GM12878 (cell line): ENCODE data around the gene STKLD1. TPM values are rescaled to one million over a fixed set of nuclear protein-coding genes. Genes with fewer than 3 reads are reported as not detected.

Experiments used
- ATAC-seq: fragments of 200-7000 bp; cut with Tn5 transposase; 3 replicates; pipeline ENCODE4 v1.9.1; 2020; ENCODE audit warnings: mild to moderate bottlenecking, moderate library complexity
- BruUV-seq: library from RNA; stranded (reverse); fragments of 400-500 nt; replicated peaks from 2 replicates; lab custom pipeline; 2021; lab: Mats Ljungman, UMichigan
- CTCF ChIA-PET: fragments of 300-600 bp; sonication (Branson Sonifier 250); formaldehyde crosslinking; extraction: SDS; loops from one replicate; lab custom pipeline; 2021; ENCODE audit warnings: inconsistent platforms; lab: Yijun Ruan, JAX
- POLR2A ChIA-PET: fragments of 350-600 bp; formaldehyde crosslinking; extraction: SDS; loops from one replicate; lab custom pipeline; 2021; ENCODE audit warnings: inconsistent platforms; lab: Charles Lee
- RAD21 ChIA-PET: fragments of 300-600 bp; sonication (Branson Sonifier 250); formaldehyde crosslinking; loops from one replicate; lab custom pipeline; 2023; ENCODE audit warnings: antibody characterized with exemption; ENCODE audit not compliant: unreplicated experiment; lab: Charles Lee
- SMC1A ChIA-PET: fragments of 300-600 bp; sonication (Branson Sonifier 250); formaldehyde crosslinking; loops from one replicate; lab custom pipeline; 2023; ENCODE audit not compliant: unreplicated experiment, uncharacterized antibody; lab: Charles Lee
- DNase-seq: peaks from one replicate; pipeline ENCODE4 v3.0.0-alpha.2; 2011; ENCODE audit warnings: low read depth, low spot score
- FAIRE-seq: peaks from 3 replicates; lab custom pipeline; 2011; peaks lifted over from hg19 to GRCh38; lab: Jason Lieb, UNC
- H2AFZ ChIP-seq: 2 replicates; pipeline ENCODE4 v1.6.0; 2011; ENCODE audit warnings: low read depth, low read length, control low read depth; ENCODE audit not compliant: control insufficient read depth
- H3K27ac ChIP-seq: 2 replicates; pipeline ENCODE4 v1.5.1; 2011; ENCODE audit warnings: control low read depth; ENCODE audit not compliant: control insufficient read depth, insufficient read depth
- H3K27me3 ChIP-seq, 2 experiments: replicated peaks in 1 of 2; 2 replicates each; pipeline versions ENCODE4 v1.6.0 to v1.6.1; 2011; ENCODE audit warnings: low read length in 1 of 2; ENCODE audit not compliant: control insufficient read depth in 2 of 2, insufficient read depth in 2 of 2
- H3K36me3 ChIP-seq, 2 experiments: 2 replicates each; pipeline ENCODE4 v1.5.1; 2011; ENCODE audit warnings: low read length in 1 of 2; ENCODE audit not compliant: control insufficient read depth in 2 of 2, insufficient read depth in 2 of 2
- H3K4me1 ChIP-seq: 2 replicates; pipeline ENCODE4 v1.6.1; 2011; ENCODE audit warnings: mild to moderate bottlenecking, low read length, moderate library complexity, mixed read lengths; ENCODE audit not compliant: control insufficient read depth, insufficient read depth
- H3K4me2 ChIP-seq: 2 replicates; pipeline ENCODE4 v1.6.0; 2011; ENCODE audit warnings: control low read depth; ENCODE audit not compliant: control insufficient read depth, insufficient read depth
- H3K4me3 ChIP-seq: fragments of 200-600 bp; sonication (generic); 2 replicates; pipeline ENCODE4 v1.5.1; 2016
- H3K79me2 ChIP-seq: 2 replicates; pipeline ENCODE4 v1.6.0; 2011; ENCODE audit warnings: low read length; ENCODE audit not compliant: control insufficient read depth, insufficient read depth
- H3K9ac ChIP-seq: 2 replicates; pipeline ENCODE4 v1.8.0; 2011; ENCODE audit warnings: low read length, control low read depth, mixed read lengths; ENCODE audit not compliant: control insufficient read depth, insufficient read depth
- H3K9me3 ChIP-seq: replicated peaks from 3 replicates; pipeline ENCODE4 v1.5.1; 2011; ENCODE audit warnings: mild to moderate bottlenecking, low read length; ENCODE audit not compliant: control insufficient read depth, insufficient read depth
- H4K20me1 ChIP-seq: 2 replicates; pipeline ENCODE4 v1.6.0; 2011; ENCODE audit not compliant: control insufficient read depth, insufficient read depth
- GABPA ChIP-seq: IDR thresholded peaks from 2 replicates; pipeline ENCODE4 v1.6.1; 2014; ENCODE audit warnings: antibody characterized with exemption, low read depth, mild to moderate bottlenecking, inconsistent platforms
- NFIC ChIP-seq: IDR thresholded peaks from 2 replicates; pipeline ENCODE4 v1.6.1; 2012; ENCODE audit warnings: low read depth, mild to moderate bottlenecking, inconsistent platforms, low read length, moderate library complexity
- POLR2A ChIP-seq: IDR thresholded peaks from 2 replicates; pipeline ENCODE4 v1.6.1; 2011; ENCODE audit warnings: low read depth, mild to moderate bottlenecking, low read length
- RAD21 ChIP-seq: IDR thresholded peaks from 2 replicates; pipeline ENCODE4 v1.6.1; 2011; ENCODE audit warnings: mild to moderate bottlenecking, low read depth, low read length, moderate library complexity; ENCODE audit not compliant: insufficient read depth
- SPI1 ChIP-seq: IDR thresholded peaks from 2 replicates; pipeline ENCODE4 v1.6.1; 2011; ENCODE audit warnings: low read depth, mild to moderate bottlenecking, low read length, moderate library complexity, borderline replicate concordance; ENCODE audit not compliant: insufficient read depth
- STAT1 ChIP-seq: fragments of 450-650 bp; conservative IDR thresholded peaks from 2 replicates; pipeline ENCODE4 v1.6.1; 2014; ENCODE audit warnings: antibody characterized with exemption, mild to moderate bottlenecking
- WGBS: methylation state at CpG from one replicate; pipeline ENCODE4 v1.1.6; 2016; ENCODE audit warnings: low lambda C conversion rate; ENCODE audit not compliant: insufficient replicate concordance, insufficient coverage; ENCODE audit errors: missing lambda C conversion rate; 5-methylcytosine and 5-hydroxymethylcytosine counted together
- in situ Hi-C: fragments of 300-500 bp; cut with MboI; formaldehyde crosslinking; loops from 9 replicates; pipeline ENCODE4 v1.14.3; 2018; ENCODE audit warnings: mixed read lengths
- intact Hi-C: fragments of 100-400 bp; cut with micrococcal nuclease; formaldehyde crosslinking; loops from one replicate; pipeline ENCODE4 v1.14.2; 2022; ENCODE audit not compliant: unreplicated experiment
- polyA plus RNA-seq, 11 experiments: library from polyadenylated mRNA; depleted of rRNA in 4 of 11; unstranded in 6 of 11; stranded (reverse) in 5 of 11; fragments of >200 nt; fragmentation: Nextera tagmentation in 4 of 11; fragmentation: Illumina TruSeq in 1 of 11; extraction: Ambion mirVana in 4 of 11; extraction: Trizol in 1 of 11; gene quantifications; 1 replicate in 1 of 11; 2 replicates in 10 of 11; pipeline versions ENCODE4 v1.2.1 to v1.2.3, GENCODE V29; 2011 to 2016; ENCODE audit warnings: inconsistent platforms in 2 of 11, missing spikeins in 2 of 11, low read depth in 1 of 11
- total RNA-seq, 4 experiments: library from RNA; depleted of rRNA in 3 of 4; stranded (reverse); fragments of >200 nt in 3 of 4; fragmentation: Illumina TruSeq in 1 of 4; extraction: Trizol in 1 of 4; gene quantifications; 2 replicates each; pipeline versions ENCODE4 v1.2.1 to v1.2.3, GENCODE V29; 2013 to 2021
- TF ChIP-seq, protein P1 (sequence below): fragments of 450-650 bp; IDR thresholded peaks from 2 replicates; pipeline ENCODE4 v1.6.1; 2017; ENCODE audit warnings: mild to moderate bottlenecking

STKLD1 gene
- total and polyA plus RNA-seq, 10 of the 15 experiments (the other 5 are each of a cell fraction or from before 2014, with no cell fraction given) = 0.07 to 0.40 (median 0.29) TPM; not detected in 4

DNA sequence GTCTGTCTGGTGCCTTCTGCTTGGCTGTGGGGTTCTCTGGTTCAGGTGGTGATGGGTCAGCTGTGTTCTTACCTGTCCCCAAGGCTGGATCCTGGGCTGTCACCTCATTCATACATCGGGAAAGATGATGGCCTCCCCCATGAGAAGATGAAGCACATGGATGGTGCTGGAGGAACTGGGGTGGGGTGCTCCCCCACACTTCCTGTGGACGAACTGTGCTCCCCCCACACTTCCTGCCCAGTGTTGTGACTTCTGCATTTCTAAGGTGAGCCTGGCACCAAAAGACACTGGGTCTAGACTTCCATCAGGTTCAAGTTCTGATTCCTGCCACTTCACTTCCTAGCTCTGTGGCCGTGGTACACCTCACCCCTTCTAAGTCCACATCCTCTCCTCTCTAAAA lies 35.9 kb upstream of the STKLD1 start:
- FAIRE-seq (no peak), DNase-seq (no peak), ATAC-seq (no peak)
- H3K9me3 ChIP-seq = no peaks in the 10 kb centered on the region
- no peak overlapping the region for H3K4me3 ChIP-seq
- no peak overlapping the region for H3K9ac ChIP-seq
- intact Hi-C loops (no loop called here), in situ Hi-C loops (no loop called here)
- H3K4me1 ChIP-seq = peaks cover 15% of the 10 kb centered on the region
- TF ChIP-seq POLR2A (0 out of 2 replicates have a peak, but pooled peaks have one; percentile 13), GABPA (0 out of 2 replicates have a peak, but pooled peaks have one; percentile 15), SPI1 (peak; percentile 51), NFIC (no peak), STAT1 (no peak), RAD21 (no peak)
- TF ChIP-seq, protein P1, sequence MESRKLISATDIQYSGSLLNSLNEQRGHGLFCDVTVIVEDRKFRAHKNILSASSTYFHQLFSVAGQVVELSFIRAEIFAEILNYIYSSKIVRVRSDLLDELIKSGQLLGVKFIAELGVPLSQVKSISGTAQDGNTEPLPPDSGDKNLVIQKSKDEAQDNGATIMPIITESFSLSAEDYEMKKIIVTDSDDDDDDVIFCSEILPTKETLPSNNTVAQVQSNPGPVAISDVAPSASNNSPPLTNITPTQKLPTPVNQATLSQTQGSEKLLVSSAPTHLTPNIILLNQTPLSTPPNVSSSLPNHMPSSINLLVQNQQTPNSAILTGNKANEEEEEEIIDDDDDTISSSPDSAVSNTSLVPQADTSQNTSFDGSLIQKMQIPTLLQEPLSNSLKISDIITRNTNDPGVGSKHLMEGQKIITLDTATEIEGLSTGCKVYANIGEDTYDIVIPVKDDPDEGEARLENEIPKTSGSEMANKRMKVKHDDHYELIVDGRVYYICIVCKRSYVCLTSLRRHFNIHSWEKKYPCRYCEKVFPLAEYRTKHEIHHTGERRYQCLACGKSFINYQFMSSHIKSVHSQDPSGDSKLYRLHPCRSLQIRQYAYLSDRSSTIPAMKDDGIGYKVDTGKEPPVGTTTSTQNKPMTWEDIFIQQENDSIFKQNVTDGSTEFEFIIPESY = no peak
- H3K27me3 ChIP-seq = no peaks in the 10 kb centered on the region
- H3K36me3 ChIP-seq = peaks cover 6 to 20% of the 10 kb centered on the region in 2 experiments
- H3K4me2 ChIP-seq = no peak overlapping the region
- RAD21 ChIA-PET = no interaction called here
- POLR2A ChIA-PET = no interaction called here
- peaks cover 12% of the 10 kb centered on the region for H3K79me2 ChIP-seq
- 15% methylated on average over 3 of the region's 3 CpGs for WGBS
- SMC1A ChIA-PET = no interaction called here
- no peaks in the 10 kb centered on the region for H4K20me1 ChIP-seq
- H2AFZ ChIP-seq = no peak overlapping the region
- CTCF ChIA-PET = interaction anchor here (0.8 to 1.1 kb wide), 2 partner anchors 15 to 192 kb away, joined by 3 read pairs; no protein-coding TSS in a partner anchor
- H3K27ac ChIP-seq = peak overlapping the region; percentile 18; the same call in 1 of the 2 replicates
- no TSS peak for BruUV-seq
